Measurements from ENCODE around the gene C10orf95.

DNA sequence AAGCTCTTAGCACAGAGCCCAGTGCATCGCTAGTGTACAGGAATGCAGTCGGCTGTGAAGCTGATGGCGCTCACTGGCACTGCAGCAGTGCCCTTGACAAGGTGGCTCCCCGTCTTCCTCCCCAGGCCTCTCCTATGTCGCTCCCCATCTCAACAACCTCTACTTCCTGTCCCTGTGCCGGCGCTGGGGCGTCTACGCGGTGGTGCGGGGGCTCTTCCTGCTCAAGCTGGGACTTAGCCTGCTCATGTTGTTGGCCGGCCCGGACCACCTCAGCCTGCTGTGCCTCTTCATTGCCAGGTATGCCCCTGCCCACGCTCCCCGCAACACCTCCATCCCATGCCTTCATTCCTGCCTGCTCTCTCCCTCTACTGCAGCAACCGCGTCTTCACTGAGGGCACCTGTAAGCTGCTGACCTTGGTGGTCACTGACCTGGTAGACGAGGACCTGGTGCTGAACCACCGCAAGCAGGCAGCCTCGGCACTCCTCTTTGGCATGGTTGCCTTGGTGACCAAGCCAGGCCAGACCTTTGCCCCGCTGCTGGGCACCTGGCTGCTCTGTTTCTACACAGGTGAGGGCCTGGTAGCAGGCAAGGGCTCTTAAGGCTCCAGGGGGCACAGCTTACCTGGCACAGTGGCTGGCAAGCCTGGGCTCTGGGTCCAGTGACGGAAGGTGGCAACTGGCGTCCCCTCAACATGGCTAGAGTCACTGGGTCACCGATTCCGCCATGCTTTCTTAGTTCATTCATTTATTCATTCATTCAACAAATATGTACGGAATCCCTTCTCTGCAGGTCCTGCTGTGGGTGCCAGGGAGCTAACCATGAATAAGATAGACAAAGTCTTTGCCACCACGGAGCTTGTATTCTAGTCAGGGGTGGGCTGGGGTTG lies 22.3 kb upstream of the C10orf95 start:
- no peak for TF ChIP-seq EZH2phosphoT487 (IDR thresholded peaks at IDR 0.05; ENCODE audit: borderline replicate concordance, low read length)
- TF ChIP-seq, protein P1, sequence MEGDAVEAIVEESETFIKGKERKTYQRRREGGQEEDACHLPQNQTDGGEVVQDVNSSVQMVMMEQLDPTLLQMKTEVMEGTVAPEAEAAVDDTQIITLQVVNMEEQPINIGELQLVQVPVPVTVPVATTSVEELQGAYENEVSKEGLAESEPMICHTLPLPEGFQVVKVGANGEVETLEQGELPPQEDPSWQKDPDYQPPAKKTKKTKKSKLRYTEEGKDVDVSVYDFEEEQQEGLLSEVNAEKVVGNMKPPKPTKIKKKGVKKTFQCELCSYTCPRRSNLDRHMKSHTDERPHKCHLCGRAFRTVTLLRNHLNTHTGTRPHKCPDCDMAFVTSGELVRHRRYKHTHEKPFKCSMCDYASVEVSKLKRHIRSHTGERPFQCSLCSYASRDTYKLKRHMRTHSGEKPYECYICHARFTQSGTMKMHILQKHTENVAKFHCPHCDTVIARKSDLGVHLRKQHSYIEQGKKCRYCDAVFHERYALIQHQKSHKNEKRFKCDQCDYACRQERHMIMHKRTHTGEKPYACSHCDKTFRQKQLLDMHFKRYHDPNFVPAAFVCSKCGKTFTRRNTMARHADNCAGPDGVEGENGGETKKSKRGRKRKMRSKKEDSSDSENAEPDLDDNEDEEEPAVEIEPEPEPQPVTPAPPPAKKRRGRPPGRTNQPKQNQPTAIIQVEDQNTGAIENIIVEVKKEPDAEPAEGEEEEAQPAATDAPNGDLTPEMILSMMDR (IDR thresholded peaks at IDR 0.05; ENCODE audit: low read depth, low read length, poor library complexity, severe bottlenecking) = no peak

All from DOHH2 (cell line).